PC-9 (cell line): ENCODE measurements around the gene CRTC1.

ENCODE experiments used
- CTCF ChIP-seq: fragments of 200-600 bp; sonication (generic); conservative IDR thresholded peaks from 2 replicates; pipeline ENCODE4 v1.6.1; 2017; ENCODE audit warnings: mixed run types, antibody characterized with exemption, mild to moderate bottlenecking, moderate library complexity
- EZH2 ChIP-seq: fragments of 200-600 bp; sonication (generic); IDR thresholded peaks from 2 replicates; pipeline ENCODE4 v1.8.0; 2017; ENCODE audit warnings: antibody characterized with exemption, low read depth

- TF ChIP-seq EZH2 = no peak
- TF ChIP-seq CTCF = no peak
Observed at GRCh38 chr19:18723871-18724377, 40.4 kb downstream of the CRTC1 start.
